ENCODE data around the gene LGI1. TPM values are rescaled to one million over a fixed set of nuclear protein-coding genes. Genes with fewer than 3 reads are reported as not detected.

Gene LGI1
- total and polyA plus RNA-seq, 2 experiments from 2014 or later = not detected

GRCh38 chr10:93799155-93799708, 41.5 kb downstream of the LGI1 start:
- no peaks in the 10 kb centered on the region for H3K36me3 ChIP-seq
- no peak overlapping the region for H3K4me3 ChIP-seq
- no peaks in the 10 kb centered on the region for H3K4me1 ChIP-seq (ENCODE audit: low read depth)
- TF ChIP-seq CTCF (IDR thresholded peaks at IDR 0.05; ENCODE audit: low read depth, low read length) = no peak
- no peak overlapping the region for H3K27ac ChIP-seq
- no peaks in the 10 kb centered on the region for H3K27me3 ChIP-seq
- no peak for DNase-seq (ENCODE audit: low read depth in 1 of 2, low spot score in 1 of 2)
- no peaks in the 10 kb centered on the region for H3K9me3 ChIP-seq (ENCODE audit: low read depth)

GRCh38 chr10:93804200-93804599, 46.5 kb downstream of the LGI1 start:
- Histone ChIP-seq H3K4me3 (no peak overlapping the region), H3K27ac (no peak overlapping the region), H3K36me3 (no peaks in the 10 kb centered on the region), H3K27me3 (no peaks in the 10 kb centered on the region), H3K9me3 (ENCODE audit: low read depth) (no peaks in the 10 kb centered on the region), H3K4me1 (ENCODE audit: low read depth) (peaks cover 3% of the 10 kb centered on the region)
- no peak for DNase-seq (ENCODE audit: low read depth in 1 of 2, low spot score in 1 of 2)
- no peak for TF ChIP-seq CTCF (IDR thresholded peaks at IDR 0.05; ENCODE audit: low read depth, low read length)

GRCh38 chr10:93806903-93807302, 49.2 kb downstream of the LGI1 start:
- H3K4me3 ChIP-seq = no peak overlapping the region
- H3K27ac ChIP-seq = no peak overlapping the region
- DNase-seq (ENCODE audit: low read depth in 1 of 2, low spot score in 1 of 2) = peak in 1 of 2 donors; percentile 66

GRCh38 chr10:93807371-93807770, 49.6 kb downstream of the LGI1 start:
- no peak overlapping the region for H3K27ac ChIP-seq
- DNase-seq (ENCODE audit: low read depth in 1 of 2, low spot score in 1 of 2) = no peak

More at GRCh38 chr10:93806903-93807302, 49.2 kb downstream of the LGI1 start:
- Histone ChIP-seq H3K9me3 (ENCODE audit: low read depth) (no peaks in the 10 kb centered on the region), H3K36me3 (no peaks in the 10 kb centered on the region), H3K27me3 (no peaks in the 10 kb centered on the region), H3K4me1 (ENCODE audit: low read depth) (peaks cover 3% of the 10 kb centered on the region)
- no peak for TF ChIP-seq CTCF (IDR thresholded peaks at IDR 0.05; ENCODE audit: low read depth, low read length)

GRCh38 chr10:93812659-93813338, 55.1 kb downstream of the LGI1 start:
- TF ChIP-seq CTCF (IDR thresholded peaks at IDR 0.05; ENCODE audit: low read depth, low read length) = no peak
- H3K27me3 ChIP-seq = peaks cover 5% of the 10 kb centered on the region
- DNase-seq (ENCODE audit: low read depth in 1 of 2, low spot score in 1 of 2) = no peak
- no peaks in the 10 kb centered on the region for H3K36me3 ChIP-seq
- peaks cover 5% of the 10 kb centered on the region for H3K4me1 ChIP-seq (ENCODE audit: low read depth)
- H3K4me3 ChIP-seq = no peak overlapping the region
- no peak overlapping the region for H3K27ac ChIP-seq
- no peaks in the 10 kb centered on the region for H3K9me3 ChIP-seq (ENCODE audit: low read depth)

More at GRCh38 chr10:93807371-93807770, 49.6 kb downstream of the LGI1 start:
- Histone ChIP-seq H3K4me3 (no peak overlapping the region), H3K36me3 (no peaks in the 10 kb centered on the region), H3K4me1 (ENCODE audit: low read depth) (peaks cover 3% of the 10 kb centered on the region), H3K27me3 (no peaks in the 10 kb centered on the region), H3K9me3 (ENCODE audit: low read depth) (no peaks in the 10 kb centered on the region)
- no peak for TF ChIP-seq CTCF (IDR thresholded peaks at IDR 0.05; ENCODE audit: low read depth, low read length)

Data from cardiac muscle cell (in vitro differentiated cells and primary cell).